ENCODE measurements around the gene MTMR12.
"Not testable (repeated sequence)": the region's sequence is repeated elsewhere in the genome, so short reads cannot be mapped to it uniquely, and the experiment has no call there.

The MTMR12 gene

DNA sequence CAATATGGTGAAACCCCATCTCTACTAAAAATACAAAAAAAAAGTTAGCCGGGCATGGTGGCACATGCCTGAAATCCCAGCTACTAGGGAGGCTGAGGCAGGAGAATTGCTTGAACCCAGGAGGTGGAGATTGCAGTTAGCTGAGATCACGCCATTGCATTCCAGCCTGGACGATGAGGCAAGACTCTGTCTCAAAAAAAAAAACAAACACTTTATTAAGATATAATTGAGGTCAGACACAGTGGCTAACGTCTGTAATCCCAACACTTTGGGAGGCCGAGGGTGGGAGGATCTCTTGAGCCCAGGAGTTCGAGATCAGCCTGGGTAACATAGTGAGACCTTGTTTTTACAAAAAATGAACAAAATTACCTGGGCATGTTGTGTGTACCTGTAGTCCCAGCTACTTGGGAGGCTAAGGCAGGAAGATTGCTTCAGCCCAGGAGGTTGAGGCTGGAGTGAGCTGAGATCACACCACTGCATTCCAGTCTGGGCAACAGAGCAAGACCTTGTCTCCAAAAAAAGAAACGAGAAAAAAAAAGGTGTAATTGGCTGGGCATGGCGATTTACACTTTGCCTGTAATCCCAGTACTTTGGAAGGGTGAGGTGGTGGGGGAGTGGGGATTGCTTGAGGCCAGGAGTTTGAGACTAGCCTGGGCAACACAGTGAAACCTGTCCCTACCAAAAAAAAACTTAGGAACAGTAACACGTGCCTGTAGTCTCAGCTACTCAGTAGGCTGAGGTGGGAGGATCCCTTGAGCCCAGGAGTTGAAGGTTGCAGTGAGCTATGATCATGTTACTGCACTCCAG lies 16.6 kb downstream of the MTMR12 start:
- DNase-seq, result not testable (repeated sequence)

DNA sequence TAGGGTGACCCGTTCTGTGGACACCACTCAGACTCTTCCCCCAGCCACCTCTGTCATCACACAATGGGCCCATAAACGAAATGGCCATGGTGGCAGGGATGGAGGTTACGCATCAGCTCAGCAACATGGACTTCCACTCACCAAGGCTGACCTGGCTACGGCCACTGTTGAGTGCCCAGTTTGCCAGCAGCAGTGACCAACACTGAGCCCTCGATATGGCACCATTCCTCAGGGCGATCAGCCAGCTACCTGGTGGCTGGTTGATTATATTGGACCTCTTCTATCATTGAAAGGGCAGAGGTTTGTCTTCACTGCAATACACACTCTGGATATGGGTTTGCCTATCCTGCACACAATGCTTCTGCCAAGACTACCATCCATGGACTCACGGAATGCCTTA lies 21.1 kb downstream of the MTMR12 start:
- DNase-seq, result no peak

- no peak for DNase-seq
Observed at GRCh38 chr5:32290922-32291321, 21.8 kb downstream of the MTMR12 start.

GRCh38 chr5:32290501-32290900 lies 22.2 kb downstream of the MTMR12 start:
- DNase-seq, result not testable (repeated sequence)

DNA sequence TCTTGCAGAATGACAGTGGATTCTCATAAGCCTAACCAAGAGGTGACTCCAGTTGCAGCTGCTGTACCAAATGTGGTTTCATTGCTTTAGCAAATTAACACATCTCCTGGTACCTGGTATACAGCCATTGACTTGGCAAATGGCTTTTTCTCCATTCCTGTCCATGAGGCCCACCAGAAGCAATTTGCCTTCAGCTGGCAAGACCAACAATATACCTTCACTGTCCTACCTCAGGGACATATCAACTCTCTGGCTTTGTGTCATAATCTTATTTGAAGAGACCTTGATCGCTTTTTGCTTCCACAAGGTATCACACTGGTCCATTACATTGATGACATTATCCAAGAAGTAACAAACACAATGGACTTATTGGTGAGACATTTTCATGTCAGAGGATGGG lies 22.8 kb downstream of the MTMR12 start:
- DNase-seq, result not testable (repeated sequence)

- not testable (repeated sequence) for DNase-seq
Observed at GRCh38 chr5:32288135-32288534, 24.6 kb downstream of the MTMR12 start.

DNA sequence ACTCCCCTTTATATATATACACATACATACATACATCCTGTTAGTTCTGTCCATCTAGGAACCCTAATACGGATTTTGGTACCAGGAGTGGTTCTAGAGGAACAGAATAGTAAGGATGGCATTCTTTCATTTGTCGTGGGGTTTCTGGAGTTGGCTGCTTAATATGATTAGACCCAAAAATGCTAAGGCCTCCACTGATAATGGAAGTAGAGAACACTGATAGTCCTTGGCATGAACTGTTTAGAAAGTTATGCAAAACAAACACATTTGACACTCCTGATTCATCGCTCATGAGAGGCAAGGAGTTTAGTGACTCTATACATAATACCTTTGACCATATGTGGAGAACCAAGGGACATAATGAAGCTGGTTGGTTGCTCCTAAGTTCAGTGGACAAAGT lies 25.2 kb downstream of the MTMR12 start:
- not testable (repeated sequence) for DNase-seq

- no peak for DNase-seq
Observed at GRCh38 chr5:32285510-32286138, 27.1 kb downstream of the MTMR12 start.

DNA sequence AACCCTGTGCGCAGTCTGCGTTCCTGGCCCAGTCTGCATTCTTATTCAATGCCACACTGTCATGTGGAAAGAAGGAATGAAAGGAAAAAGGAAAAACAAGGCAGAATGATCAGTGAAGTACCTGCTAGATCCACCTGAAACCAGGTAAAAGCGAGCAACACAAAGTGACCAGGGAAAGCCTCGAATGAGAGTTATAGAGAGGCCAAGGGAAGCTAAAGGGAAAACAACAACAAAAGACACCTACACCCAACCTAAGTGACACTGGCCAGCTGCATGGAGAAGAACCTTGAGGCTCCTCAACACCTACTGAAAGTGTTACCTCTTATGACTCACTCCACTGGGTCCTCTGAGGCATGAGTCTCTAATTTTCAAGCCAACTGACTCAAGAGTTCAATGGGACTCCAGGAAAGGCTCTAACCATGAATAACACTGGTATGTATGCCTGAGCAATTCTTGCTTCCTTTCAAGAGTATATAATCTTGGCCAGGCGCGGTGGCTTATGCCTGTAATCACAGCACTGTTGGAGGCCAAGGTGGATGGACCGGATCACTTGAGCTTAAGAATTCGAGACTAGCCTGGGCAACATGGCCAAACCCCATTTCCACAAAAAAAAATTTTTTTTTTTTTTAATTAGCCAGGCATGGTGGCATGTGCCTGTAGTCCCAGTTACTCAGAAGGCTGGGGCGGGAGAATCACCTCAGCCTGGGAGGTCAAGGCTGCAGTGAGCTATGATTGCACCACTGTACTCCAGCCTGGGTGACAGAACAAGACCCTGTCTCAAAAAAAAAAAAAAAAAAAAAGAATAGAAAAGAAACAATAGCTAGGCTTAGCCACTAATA lies 29.0 kb downstream of the MTMR12 start:
- peak; percentile 17 for DNase-seq

DNA sequence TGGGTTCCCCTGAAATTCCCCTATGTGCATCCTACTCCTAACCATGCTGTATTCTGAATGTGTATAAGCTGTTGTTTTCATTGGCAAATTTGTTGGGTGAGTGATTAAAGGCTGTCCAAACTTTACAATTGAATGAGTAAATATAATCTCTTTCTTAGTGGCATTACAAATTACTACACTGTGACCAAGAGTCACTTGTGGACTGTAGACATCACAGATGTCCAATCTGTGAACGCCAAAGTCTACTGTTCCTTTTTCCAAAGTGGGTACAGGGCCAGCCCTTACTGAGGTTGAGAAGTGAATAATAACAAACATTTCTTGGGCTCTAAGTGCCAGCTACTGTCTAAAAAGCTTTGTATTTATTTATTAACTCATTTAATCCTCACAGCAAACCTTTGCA lies 29.7 kb downstream of the MTMR12 start:
- DNase-seq, result no peak

DNA sequence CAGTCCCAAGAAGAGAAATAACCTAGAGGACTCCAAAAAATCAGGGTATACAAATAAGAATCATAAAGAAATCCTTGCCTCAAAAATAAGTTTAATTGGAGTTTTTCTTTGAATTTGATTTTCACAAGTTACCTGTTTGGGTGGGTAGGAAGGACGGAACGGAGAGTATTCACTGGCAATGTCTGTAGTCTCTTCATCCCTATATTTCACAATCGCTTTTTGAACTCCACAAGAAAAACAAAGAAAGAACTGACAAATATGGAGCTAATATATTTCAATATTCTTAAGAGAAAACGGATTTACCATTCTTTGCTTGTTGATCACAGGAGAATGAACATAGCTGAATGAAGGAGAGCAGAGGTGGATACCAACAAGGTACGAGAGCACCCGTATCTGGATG lies 30.1 kb downstream of the MTMR12 start:
- DNase-seq, result no peak

DNA sequence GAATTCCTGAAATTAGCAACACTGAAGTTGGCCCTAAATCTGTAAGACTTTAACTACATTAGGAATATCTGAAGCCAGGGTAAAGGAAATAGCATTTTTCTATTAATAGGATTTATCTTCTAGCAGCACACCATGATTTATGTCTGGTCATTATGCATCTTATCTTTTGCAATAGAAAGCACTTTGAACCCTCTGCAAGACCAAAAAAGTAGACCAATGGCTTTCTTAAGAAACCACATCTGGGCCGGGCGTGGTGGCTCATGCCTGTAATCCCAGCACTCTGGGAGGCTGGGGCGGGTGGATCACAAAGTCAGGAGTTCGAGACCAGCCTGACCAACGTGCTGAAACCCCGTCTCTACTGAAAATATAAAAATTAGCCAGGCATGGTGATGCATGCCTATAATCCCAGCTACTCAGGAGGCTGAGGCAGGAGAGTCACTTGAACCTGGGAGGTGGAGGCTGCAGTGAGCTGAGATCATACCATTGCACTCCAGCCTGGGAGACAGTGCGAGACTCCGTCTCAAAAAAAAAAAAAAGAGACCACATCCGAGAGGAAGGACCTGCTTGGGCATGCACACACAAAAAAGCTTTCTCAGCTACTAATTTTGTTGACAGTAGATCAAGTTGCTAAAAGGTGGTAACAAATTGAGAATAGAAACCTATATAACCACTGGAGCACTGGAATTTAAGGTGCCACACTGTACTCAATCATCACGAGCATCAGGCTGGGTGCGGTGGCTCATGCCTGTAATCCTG lies 31.2 kb downstream of the MTMR12 start:
- not testable (repeated sequence) for DNase-seq

DNA sequence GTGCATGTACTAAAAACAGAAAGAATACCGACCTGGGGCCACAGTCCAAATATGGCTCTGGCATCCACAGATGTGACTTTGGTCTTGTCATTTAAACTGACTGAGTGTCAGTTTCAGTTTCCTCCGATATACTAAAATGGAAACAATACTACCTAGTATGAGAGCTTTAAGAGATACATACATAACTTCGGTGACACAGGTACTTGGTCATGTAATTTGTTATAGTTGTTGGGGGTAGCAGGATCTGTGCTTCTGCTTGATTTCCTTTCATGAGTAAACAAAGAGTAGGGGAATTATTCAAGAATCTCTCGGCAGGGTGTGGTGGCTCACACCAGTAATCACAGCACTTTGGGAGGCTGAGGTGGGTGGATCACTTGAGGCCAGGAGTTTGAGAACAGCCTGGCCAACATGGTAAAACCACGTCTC lies 32.1 kb downstream of the MTMR12 start:
- DNase-seq, result peak; percentile 35

DNA sequence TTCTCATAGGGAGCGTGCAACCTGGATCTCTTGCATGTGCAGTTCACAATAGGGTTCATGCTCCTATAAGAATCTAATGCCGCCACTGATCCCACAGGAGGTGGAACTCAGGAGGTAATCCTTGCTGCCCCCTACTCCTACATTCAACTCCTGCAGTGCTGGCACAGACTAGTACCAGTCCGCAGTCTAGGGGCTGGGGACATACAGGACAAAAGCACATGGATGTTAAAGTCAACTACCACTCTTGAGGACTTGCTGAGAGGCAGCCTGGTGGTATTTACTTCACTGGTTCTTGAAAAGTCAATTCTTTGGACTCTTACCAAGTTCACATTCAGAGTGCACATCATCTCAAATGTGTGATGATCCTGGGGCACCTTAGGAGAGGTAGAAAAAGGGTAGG lies 33.0 kb downstream of the MTMR12 start:
- no peak for DNase-seq

GRCh38 chr5:32279223-32279622 lies 33.5 kb downstream of the MTMR12 start:
- no peak for DNase-seq

DNA sequence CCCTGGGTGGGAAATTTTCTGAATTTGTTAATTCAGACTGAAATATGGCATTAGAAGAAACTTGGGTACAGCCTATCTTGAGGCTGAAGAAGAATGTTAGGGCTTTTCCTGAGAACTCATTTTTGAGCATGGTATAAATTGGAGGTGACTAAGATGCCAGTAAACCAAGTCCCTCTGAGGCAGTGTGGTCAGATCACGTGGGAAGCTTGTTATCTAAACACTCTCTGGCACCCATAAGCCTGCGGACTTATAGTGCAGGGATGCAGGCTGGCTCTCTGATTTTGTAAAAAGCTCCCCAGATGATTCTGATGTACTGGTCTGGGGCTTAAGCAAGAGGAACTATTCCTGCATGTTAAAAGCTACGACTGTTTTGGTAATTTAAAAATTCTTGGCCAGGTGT lies 34.3 kb downstream of the MTMR12 start:
- peak; percentile 46 for DNase-seq

DNA sequence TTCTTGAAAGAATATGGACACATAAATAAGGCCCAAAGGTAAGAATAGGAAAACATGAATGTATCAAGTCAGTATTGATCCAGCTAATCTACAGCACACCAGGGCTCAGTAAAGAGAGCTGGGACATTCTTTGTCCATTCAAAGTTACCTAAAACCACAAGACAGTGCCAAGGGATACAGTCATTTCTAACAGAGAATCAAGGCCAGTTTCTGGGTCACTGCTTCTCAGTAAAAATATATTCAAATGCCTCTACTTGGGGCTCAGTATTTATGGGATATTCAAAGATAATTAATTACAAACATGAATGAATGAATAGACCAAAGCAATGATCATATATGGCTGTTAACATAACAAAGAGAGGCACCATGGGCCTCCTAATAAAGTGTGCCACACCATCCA lies 34.9 kb downstream of the MTMR12 start:
- DNase-seq, result no peak

DNA sequence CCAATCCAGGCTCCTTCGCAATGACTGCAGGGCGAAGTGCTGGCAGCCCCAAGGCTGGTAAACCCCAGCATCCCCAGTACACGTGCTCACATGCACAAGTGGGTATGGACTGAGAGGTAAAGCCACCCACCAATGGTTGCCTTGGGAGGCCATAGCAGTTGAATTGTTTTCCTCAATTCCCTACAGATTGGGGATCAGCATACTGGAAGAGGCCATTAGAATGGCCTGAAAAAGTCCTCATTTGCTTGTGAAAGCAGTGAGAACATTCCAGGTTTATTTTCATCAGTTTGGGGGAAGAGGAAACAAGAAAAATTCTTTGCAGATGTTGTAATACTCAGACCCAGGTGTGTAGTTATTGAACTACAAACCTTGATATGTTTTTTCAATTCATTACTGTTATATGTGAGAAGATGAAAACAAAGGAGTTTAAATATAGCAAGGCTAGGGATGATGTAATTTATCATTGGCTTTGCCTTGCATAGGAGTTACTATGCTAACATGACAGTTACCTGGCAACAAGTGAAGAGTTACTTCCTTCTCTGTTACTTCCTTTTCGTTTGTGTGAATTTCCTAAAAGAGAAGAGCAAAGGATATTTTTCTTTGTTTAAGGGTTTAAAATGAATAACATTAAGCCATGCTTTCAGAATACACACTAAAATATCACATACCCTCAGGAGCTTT lies 36.4 kb downstream of the MTMR12 start:
- peak; percentile 52 for DNase-seq

- no peak for DNase-seq
Observed at GRCh38 chr5:32275396-32275741, 37.4 kb downstream of the MTMR12 start.

GRCh38 chr5:32274548-32275395 lies 38.0 kb downstream of the MTMR12 start:
- DNase-seq, result no peak

DNA sequence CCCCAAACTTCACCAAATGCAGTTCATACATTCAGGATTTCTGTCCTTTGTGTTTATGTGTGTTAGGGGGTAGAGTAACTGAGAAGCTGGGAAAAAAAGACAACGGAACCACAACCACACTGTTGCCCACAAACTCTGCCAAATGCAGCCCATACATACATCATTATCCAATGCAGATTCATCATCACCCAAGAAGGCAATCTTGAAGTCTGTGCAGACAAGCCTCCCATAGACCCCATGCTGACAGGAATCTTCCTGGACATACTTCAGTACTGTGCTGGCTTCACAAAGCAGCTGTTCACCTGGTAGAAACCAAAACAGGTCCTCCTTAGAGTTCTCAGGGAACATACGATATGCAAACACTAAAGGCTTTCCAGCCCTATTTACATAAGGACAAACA lies 38.9 kb downstream of the MTMR12 start:
- DNase-seq, result no peak
